ENCODE results near the gene RPS6KB2. TPM values are rescaled to one million over a fixed set of nuclear protein-coding genes. Genes with fewer than 3 reads are reported as not detected.

The RPS6KB2 gene
- total and polyA plus RNA-seq, 2 of the 4 experiments (the other 2 are of a cell fraction), result 50.7 to 58.4 TPM

DNA sequence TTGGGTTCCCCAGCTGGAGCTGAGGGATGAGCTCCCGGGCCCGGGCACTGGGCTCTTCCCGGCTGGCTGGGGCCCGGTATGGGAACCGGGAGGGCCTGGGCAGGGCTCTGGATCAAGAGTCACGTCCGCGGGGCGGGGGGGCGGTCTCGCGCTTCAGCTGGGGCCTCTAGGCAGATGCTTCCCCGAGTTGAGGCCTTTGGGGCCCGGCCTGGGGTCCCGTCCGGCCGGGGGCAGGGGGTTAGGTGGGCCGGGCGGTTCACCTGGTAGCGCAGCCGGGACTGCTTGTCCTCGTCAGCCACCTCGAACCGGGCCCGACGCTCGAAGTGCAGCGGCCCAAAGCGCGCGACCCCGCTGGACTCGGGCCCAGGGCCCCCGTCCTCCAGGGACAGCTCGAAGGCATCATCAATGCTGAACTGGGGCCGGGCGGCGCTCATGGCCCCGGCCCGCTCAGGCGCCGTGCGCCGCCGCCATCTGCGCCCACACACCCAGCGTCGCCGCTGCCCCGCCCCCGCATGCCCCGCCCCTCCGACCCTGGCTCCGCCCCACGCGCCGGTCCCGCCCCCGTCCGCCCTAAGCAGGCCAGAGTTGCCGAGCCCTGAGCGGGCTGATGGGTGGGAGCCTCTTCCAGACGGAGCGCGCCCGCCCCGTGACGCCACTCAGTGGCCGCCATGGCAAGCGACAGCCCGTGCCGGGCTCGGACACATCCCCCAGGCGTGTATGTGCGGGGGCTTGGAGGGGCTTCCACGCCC, 40.6 kb downstream of the RPS6KB2 start, which contains the start of gene TMEM134 (continued):
- TF ChIP-seq, protein P1, sequence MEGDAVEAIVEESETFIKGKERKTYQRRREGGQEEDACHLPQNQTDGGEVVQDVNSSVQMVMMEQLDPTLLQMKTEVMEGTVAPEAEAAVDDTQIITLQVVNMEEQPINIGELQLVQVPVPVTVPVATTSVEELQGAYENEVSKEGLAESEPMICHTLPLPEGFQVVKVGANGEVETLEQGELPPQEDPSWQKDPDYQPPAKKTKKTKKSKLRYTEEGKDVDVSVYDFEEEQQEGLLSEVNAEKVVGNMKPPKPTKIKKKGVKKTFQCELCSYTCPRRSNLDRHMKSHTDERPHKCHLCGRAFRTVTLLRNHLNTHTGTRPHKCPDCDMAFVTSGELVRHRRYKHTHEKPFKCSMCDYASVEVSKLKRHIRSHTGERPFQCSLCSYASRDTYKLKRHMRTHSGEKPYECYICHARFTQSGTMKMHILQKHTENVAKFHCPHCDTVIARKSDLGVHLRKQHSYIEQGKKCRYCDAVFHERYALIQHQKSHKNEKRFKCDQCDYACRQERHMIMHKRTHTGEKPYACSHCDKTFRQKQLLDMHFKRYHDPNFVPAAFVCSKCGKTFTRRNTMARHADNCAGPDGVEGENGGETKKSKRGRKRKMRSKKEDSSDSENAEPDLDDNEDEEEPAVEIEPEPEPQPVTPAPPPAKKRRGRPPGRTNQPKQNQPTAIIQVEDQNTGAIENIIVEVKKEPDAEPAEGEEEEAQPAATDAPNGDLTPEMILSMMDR (conservative IDR thresholded peaks at IDR 0.05; ENCODE audit: low read depth, low read length), result peak; percentile 56
- peak; percentile 76; the same call in 1 of the 2 replicates for TF ChIP-seq MXI1 (IDR thresholded peaks at IDR 0.05; ENCODE audit: borderline replicate concordance, low read depth, low read length)
